Vagina (tissue), 2 donors: ENCODE results near the gene LMCD1. TPM values are rescaled to one million over a fixed set of nuclear protein-coding genes. Genes with fewer than 3 reads are reported as not detected.

ENCODE experiments used
- DNase-seq, 2 donors: peaks; one replicate each; pipeline ENCODE4 v3.0.0-alpha.2; 2017; ENCODE audit errors: extremely low spot score in 2 of 2
- H3K27ac ChIP-seq: fragments of 200-600 bp; sonication (generic); one replicate; pipeline ENCODE4 v1.5.1; 2019
- H3K27me3 ChIP-seq: fragments of 200-600 bp; sonication (generic); one replicate; pipeline ENCODE4 v1.5.1; 2019
- H3K36me3 ChIP-seq, 2 donors: fragments of 200-600 bp; sonication (generic); one replicate each; pipeline ENCODE4 v1.5.1; 2017 to 2019
- H3K4me1 ChIP-seq: fragments of 200-600 bp; sonication (generic); one replicate; pipeline ENCODE4 v1.5.1; 2019
- H3K4me3 ChIP-seq, 2 donors: fragments of 200-600 bp; sonication (generic); 1 replicate in 1 of 2; 2 replicates in 1 of 2; pipeline ENCODE4 v1.5.1; 2016 to 2019
- H3K9me3 ChIP-seq: fragments of 200-600 bp; sonication (generic); one replicate; pipeline ENCODE4 v1.5.1; 2019
- POLR2A ChIP-seq, 2 donors: fragments of 450-650 bp; IDR thresholded peaks; one replicate each; pipeline ENCODE4 v1.6.1; 2017; ENCODE audit warnings: antibody characterized with exemption in 2 of 2, mild to moderate bottlenecking in 2 of 2, moderate library complexity in 2 of 2
- POLR2AphosphoS5 ChIP-seq, 2 donors: sonication (generic); formaldehyde crosslinking; IDR thresholded peaks; one replicate each; pipeline ENCODE4 v1.9.0; 2017; ENCODE audit warnings: antibody characterized with exemption in 2 of 2, mild to moderate bottlenecking in 2 of 2, low read depth in 1 of 2; ENCODE audit not compliant: insufficient read depth in 1 of 2
- intact Hi-C: fragments of 100-400 bp; cut with DNase I; formaldehyde crosslinking; loops from one replicate; pipeline ENCODE4 v1.15.1; 2023
- total RNA-seq: library from RNA; depleted of rRNA; stranded (reverse); fragments of >200 nt; gene quantifications from one replicate; pipeline ENCODE4 v1.2.3, GENCODE V29; 2016
- TF ChIP-seq, protein P1 (sequence below), 3 experiments: fragments of 450-650 bp in 2 of 3; fragments of 200-600 bp in 1 of 3; sonication (generic) in 1 of 3; IDR thresholded peaks; one replicate each; pipeline ENCODE4 v1.5.1; 2017 to 2019; ENCODE audit warnings: antibody characterized with exemption in 3 of 3, mild to moderate bottlenecking in 2 of 3, moderate library complexity in 2 of 3

The LMCD1 gene
- total RNA-seq, 1 donor from 2014 or later, result 78.3 TPM

- intact Hi-C loops, result no loop called here
- Histone ChIP-seq H3K4me3 (no peak overlapping the region), H3K27me3 (no peaks in the 10 kb centered on the region), H3K9me3 (no peaks in the 10 kb centered on the region), H3K4me1 (peaks cover 43% of the 10 kb centered on the region), H3K27ac (peak overlapping the region; percentile 63), H3K36me3 (no peaks in the 10 kb centered on the region)
- DNase-seq, result no peak
- TF ChIP-seq POLR2A (IDR thresholded peaks at IDR 0.05), result no peak
- TF ChIP-seq, protein P1, sequence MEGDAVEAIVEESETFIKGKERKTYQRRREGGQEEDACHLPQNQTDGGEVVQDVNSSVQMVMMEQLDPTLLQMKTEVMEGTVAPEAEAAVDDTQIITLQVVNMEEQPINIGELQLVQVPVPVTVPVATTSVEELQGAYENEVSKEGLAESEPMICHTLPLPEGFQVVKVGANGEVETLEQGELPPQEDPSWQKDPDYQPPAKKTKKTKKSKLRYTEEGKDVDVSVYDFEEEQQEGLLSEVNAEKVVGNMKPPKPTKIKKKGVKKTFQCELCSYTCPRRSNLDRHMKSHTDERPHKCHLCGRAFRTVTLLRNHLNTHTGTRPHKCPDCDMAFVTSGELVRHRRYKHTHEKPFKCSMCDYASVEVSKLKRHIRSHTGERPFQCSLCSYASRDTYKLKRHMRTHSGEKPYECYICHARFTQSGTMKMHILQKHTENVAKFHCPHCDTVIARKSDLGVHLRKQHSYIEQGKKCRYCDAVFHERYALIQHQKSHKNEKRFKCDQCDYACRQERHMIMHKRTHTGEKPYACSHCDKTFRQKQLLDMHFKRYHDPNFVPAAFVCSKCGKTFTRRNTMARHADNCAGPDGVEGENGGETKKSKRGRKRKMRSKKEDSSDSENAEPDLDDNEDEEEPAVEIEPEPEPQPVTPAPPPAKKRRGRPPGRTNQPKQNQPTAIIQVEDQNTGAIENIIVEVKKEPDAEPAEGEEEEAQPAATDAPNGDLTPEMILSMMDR (IDR thresholded peaks at IDR 0.05), result no peak
- no peak for TF ChIP-seq POLR2AphosphoS5 (IDR thresholded peaks at IDR 0.05; ENCODE audit: insufficient read depth in 1 of 2, low read depth in 1 of 2)
Observed at GRCh38 chr3:8549354-8549753, 47.7 kb downstream of the LMCD1 start.

- intact Hi-C loops, result loop anchor here (10.0 kb wide), 1 partner anchor 46 kb away; the partner anchor contains the start of gene LMCD1
Observed at GRCh38 chr3:8550611-8551010, 49.0 kb downstream of the LMCD1 start.

DNA sequence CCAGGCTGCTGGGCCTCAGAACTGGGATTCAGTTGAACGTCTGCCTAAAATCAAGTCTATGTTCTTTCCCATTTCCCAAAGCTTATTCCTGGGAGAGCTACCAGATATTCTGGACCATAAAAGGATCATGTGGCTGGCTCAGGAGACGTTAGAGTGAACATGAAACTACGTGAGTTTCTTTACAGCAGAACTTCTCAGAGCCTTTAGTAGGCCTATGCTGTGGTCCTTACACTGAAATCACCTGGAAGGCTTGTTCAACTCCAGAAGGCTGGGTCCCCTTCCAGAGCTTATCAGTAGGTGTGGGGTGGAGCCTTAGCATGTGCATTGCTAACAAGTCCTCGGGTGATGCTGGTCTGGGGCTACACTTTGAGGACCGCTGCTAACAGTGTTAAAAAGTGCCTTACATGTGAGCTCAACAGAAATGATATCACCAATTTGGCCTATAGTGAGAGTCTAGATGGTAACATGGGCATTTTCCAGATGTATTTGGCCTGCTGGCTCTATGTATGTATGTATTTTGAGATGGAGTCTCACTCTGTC, 50.7 kb downstream of the LMCD1 start:
- peak overlapping the region; percentile 63 for H3K27ac ChIP-seq
- H3K36me3 ChIP-seq, result no peaks in the 10 kb centered on the region
- no peak for DNase-seq
- no peaks in the 10 kb centered on the region for H3K9me3 ChIP-seq
- intact Hi-C loops, result loop anchor here (10.0 kb wide), 1 partner anchor 47 kb away; the partner anchor contains the start of gene LMCD1
- TF ChIP-seq POLR2A (IDR thresholded peaks at IDR 0.05) (no peak), POLR2AphosphoS5 (IDR thresholded peaks at IDR 0.05; ENCODE audit: insufficient read depth in 1 of 2, low read depth in 1 of 2) (no peak)
- TF ChIP-seq, protein P1 (IDR thresholded peaks at IDR 0.05), result no peak
- H3K4me3 ChIP-seq, result no peak overlapping the region
- H3K27me3 ChIP-seq, result no peaks in the 10 kb centered on the region
- peaks cover 72% of the 10 kb centered on the region for H3K4me1 ChIP-seq

More at GRCh38 chr3:8550611-8551010, 49.0 kb downstream of the LMCD1 start:
- DNase-seq, result no peak
- TF ChIP-seq POLR2A (IDR thresholded peaks at IDR 0.05), result no peak
- TF ChIP-seq, protein P1 (IDR thresholded peaks at IDR 0.05), result no peak
- peaks cover 55% of the 10 kb centered on the region for H3K4me1 ChIP-seq
- no peaks in the 10 kb centered on the region for H3K36me3 ChIP-seq
- H3K27me3 ChIP-seq, result no peaks in the 10 kb centered on the region
- no peak overlapping the region for H3K4me3 ChIP-seq
- H3K27ac ChIP-seq, result peak overlapping the region; percentile 63
- H3K9me3 ChIP-seq, result no peaks in the 10 kb centered on the region

DNA sequence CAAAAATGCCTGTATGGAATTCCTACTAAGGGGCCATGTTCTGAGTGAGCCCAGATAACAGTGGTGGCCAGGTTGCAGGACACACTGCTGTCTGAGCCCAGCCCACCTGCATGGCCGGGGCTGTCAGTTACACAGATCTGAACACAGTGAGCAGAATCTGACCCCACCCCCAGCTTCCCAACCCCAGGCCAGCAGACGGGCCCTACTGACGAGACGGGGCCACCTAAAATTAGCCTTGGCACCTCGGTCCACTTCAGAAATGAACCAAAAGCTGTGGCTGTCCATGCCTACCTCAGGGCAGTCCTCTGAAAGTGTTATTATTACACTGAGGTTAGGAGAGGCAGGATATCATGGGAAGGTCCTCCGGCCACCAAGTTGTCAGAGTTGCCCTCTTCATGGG, 51.8 kb downstream of the LMCD1 start:
- no peak overlapping the region for H3K4me3 ChIP-seq
- intact Hi-C loops, result loop anchor here (10.0 kb wide), 1 partner anchor 49 kb away; the partner anchor contains the start of gene LMCD1
- no peak for DNase-seq
- H3K27me3 ChIP-seq, result no peaks in the 10 kb centered on the region
- H3K4me1 ChIP-seq, result peaks cover 79% of the 10 kb centered on the region
- no peaks in the 10 kb centered on the region for H3K36me3 ChIP-seq
- TF ChIP-seq, protein P1 (IDR thresholded peaks at IDR 0.05), result no peak
- TF ChIP-seq POLR2A (IDR thresholded peaks at IDR 0.05) (no peak), POLR2AphosphoS5 (IDR thresholded peaks at IDR 0.05; ENCODE audit: insufficient read depth in 1 of 2, low read depth in 1 of 2) (no peak)
- H3K27ac ChIP-seq, result peak overlapping the region; percentile 72
- H3K9me3 ChIP-seq, result no peaks in the 10 kb centered on the region

GRCh38 chr3:8554696-8555095, 53.1 kb downstream of the LMCD1 start:
- H3K27ac ChIP-seq, result peak overlapping the region; percentile 72
- H3K27me3 ChIP-seq, result no peaks in the 10 kb centered on the region
- H3K4me1 ChIP-seq, result peaks cover 77% of the 10 kb centered on the region
- H3K36me3 ChIP-seq, result no peaks in the 10 kb centered on the region
- no peak for DNase-seq
- no peak overlapping the region for H3K4me3 ChIP-seq
- intact Hi-C loops, result loop anchor here (10.0 kb wide), 1 partner anchor 50 kb away; the partner anchor contains the start of gene LMCD1
- no peaks in the 10 kb centered on the region for H3K9me3 ChIP-seq
- no peak for TF ChIP-seq POLR2AphosphoS5 (IDR thresholded peaks at IDR 0.05; ENCODE audit: insufficient read depth in 1 of 2, low read depth in 1 of 2)
- TF ChIP-seq, protein P1 (IDR thresholded peaks at IDR 0.05), result no peak
- no peak for TF ChIP-seq POLR2A (IDR thresholded peaks at IDR 0.05)
